OCI-M1 (cell line): Measurements from ENCODE around the gene DCUN1D4.
"Not testable (repeated sequence)": the region's sequence is repeated elsewhere in the genome, so short reads cannot be mapped to it uniquely, and the experiment has no call there.

Source experiments
- DNase-seq: peaks from one replicate; lab custom pipeline; 2025; lab: John Stamatoyannopoulos, UW

The DCUN1D4 gene

DNA sequence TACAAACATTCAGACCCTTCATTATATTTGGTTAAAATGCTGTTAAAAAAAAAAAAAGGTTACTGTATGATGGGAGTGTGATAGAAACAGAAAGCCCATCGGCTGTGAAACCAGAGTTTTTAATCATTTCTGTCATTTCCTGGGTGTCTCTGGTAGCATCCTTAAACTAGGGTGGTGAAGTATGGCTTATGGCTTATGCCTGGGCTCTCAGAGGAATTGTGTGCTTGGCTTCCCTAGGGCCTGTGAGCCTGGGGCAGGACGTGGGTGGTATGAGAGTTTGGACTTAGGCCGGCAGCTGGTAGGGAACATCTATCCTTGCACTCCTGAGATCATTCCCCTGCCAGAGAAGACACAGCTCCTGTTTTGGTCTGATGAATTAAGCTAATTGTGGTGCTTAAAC, 52.2 kb downstream of the DCUN1D4 start:
- no peak for DNase-seq

- DNase-seq, result peak; percentile 81
Observed at GRCh38 chr4:51895816-51896408, 53.0 kb downstream of the DCUN1D4 start.

GRCh38 chr4:51901363-51901762, 58.4 kb downstream of the DCUN1D4 start:
- DNase-seq, result no peak

DNA sequence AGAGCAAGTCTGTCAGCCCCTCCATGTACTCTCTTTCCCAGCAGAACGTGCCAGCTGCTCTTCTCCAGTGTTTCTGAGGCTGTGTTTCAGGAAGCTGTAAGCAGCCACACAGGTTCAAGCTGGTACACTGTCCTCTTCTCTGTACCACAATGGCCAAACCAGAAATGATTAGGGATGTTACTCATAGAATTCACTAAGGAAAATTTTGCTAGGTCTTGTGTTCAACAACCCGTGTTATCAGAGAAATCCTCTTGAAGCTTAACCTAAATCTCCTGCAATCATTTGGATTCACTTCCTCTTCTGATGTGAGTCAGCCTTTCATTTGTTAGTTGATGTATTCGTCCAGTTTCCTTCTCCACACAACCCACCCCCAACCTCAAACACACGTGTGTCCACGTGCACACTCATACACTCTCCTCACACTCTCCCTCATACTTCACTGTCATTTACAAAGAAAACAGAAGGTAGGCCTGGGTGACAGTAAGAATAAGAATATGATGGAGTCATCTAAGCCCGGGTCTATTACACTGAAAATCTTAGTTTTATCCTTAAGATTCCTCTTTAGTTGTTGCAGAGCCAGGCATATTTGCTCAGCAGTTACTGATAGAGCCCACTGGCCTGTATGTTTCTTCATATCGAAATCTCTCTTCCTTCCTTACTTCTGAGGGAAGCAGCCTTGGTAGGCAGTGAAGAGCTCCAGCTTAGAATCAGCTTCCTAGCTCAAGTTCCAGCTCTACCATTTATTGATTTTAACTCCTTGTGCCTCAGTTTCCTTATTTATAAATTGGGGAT, 63.4 kb downstream of the DCUN1D4 start:
- peak; percentile 90 for DNase-seq

- no peak for DNase-seq
Observed at GRCh38 chr4:51907006-51907669, 64.2 kb downstream of the DCUN1D4 start.

DNA sequence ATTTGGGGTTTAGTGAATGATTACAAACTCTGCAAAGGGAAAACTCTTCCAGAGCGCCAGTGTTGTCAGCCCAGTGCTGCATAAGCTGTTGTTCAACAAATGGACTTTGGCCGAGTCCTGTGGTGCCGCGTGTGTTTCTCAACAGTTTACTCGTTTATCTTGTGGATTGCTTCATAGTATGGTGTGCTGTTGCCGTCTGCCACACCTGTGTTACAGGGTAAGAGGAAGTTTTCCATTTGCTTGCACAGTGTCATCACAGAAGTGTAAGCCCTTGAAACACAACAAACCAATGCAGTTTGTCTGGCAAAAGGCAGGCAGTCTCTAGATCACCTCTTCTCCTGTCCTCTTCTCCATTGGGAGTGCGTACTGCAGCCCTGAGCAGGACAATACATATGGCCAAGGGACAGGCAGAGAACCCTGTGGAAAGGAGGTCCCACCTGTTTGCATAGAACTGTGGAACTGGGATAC, 66.3 kb downstream of the DCUN1D4 start:
- no peak for DNase-seq

DNA sequence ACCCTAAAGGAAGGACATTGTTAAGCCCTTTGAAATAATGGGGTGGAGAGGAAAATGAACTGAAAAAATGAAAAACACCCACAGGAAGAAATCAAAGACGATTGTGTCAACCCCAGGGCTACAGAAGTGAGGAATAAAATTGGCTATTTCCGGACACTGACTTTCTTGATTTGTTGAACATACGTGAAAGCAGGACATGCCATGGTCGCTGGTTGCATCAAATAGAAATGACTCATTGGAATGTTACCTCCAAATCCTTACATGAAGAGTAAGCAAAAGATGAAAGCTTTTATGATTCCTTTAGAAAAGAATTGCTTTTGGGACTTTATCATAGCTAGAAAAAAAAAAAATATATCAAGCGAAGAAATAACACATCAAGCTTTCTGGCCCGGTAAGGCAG, 75.3 kb downstream of the DCUN1D4 start:
- DNase-seq, result no peak

GRCh38 chr4:51923343-51923742, 80.4 kb downstream of the DCUN1D4 start:
- no peak for DNase-seq

DNA sequence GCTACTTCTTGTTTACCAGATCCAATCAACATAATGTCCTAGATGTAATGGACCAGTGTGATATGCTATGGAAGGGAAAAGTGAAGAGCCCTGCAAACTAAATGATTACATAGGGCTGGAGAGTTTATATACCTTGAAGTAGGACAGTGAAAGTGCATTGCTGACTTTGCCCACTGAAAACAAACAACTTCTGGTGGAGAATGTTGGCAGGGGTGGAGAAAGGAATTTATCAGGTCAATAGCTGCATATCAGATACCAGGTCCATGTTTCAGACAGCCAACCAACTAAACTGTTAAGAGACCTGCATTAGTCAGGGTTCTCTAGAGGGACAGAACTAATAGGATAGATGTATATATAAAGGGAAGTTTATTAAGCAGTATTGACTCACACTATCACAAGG, 82.4 kb downstream of the DCUN1D4 start:
- DNase-seq, result no peak

DNA sequence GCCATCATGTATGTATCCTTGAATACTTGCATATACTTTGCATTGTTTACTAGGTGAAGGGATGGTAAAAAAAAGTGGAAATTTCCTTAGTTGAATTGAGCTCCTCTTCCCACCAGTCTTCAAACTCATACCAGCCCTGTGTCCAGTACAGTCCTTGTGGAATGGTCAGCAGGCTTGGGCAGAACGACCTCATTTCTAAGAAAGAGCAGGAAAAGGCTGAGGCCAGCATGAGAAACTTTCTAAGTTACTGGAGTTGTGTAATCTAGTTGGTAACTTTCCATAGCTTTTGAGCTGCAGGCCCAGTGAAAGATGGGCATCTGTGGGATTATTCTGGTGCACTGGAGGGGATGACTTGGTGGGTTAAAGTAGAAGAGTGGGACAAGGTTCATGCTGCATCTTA, 87.6 kb downstream of the DCUN1D4 start:
- no peak for DNase-seq

DNA sequence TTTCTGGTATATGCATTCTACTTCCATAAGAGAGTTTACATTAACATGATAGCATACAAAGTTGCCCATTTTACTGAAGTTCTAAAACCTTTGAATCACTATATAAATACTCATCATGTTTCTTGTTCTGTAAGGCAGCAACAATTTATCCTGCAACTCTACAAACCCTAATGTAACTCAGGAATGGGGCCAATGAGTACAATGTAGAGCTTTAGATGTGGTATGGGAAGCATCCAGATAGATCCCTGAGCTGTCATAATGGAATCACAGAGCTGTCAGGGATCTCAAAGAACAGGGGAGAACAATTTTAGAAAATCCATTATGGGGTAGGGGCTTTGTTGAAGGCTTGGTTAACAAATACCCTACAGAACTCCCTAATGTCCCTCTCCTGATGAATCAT, 88.5 kb downstream of the DCUN1D4 start:
- no peak for DNase-seq

DNA sequence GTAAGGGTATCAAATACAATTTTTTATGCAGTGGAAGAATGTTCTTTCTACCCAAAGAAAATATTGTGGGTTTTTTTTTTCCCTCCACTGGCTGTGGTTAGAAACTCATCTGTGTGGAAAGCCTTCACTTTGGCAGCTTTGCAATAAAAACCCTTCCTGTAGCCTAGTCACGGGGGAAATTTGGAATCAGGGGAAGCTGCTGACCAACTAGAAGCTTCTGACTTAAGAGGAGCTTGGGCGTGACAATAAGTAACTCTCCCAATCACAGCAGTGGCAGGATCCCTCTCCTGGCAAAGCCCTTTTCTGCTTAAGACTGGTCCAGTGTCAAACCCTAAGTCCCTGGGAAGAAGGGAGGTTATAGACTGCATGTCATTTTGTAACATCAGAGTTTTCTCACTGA, 89.3 kb downstream of the DCUN1D4 start:
- DNase-seq, result no peak

- no peak for DNase-seq
Observed at GRCh38 chr4:51932684-51933083, 89.7 kb downstream of the DCUN1D4 start.

GRCh38 chr4:51940460-51940859, 97.5 kb downstream of the DCUN1D4 start:
- DNase-seq, result not testable (repeated sequence)

DNA sequence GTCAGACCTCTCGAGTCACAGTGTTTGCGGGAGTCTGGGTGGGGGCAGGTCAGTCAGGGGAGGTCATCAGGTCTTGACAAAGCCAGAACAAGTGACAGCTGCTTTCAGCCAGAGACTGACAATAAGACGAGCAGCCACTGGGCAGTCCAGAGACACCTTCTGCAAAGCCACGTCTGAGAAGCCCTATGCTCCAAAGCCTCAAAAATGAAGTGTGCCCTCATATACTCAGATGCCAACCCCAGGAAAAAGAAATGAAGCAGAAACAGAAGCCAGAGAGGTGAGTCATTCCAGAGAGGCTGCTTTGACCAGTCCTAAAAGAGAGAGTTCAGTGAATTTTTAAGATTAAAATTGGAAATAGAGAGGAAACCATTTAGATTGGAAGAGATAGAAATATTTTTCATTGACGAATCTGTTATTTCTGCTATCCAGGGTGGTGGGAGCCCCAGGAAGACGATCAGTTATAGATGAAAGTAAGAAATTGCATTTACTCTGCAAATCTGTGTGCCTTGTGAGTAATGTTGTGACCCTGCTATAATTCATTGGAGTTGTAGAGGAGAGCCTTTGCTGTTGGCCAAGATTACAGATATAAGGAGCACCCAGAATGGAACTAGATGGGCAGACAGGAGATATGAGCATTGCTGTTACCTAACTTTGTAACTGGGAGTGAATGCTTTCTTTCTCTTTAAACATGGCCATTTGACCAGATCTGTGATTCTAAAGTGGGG, 99.3 kb downstream of the DCUN1D4 start:
- no peak for DNase-seq

DNA sequence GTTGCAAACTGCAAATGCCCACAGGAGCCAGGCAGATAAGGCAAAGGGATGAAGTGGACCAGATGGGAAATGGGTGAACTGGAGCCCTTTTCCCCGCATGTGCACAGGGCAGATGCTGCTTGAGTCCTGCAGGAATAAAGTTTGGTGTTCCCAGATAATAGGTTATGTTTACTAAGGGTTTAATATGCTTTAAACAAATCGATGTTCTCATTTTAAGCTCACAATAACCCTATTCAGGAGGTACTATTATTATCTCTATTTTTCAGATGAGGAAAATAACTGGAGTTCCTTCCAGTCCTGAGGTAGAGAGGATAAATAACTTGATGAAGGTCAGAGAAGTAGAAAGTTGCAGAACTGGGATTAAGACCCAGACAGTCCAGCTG, 99.9 kb downstream of the DCUN1D4 start:
- DNase-seq, result no peak

- no peak for DNase-seq
Observed at GRCh38 chr4:51943221-51943620, 100.3 kb downstream of the DCUN1D4 start.

GRCh38 chr4:51958199-51958968, 115.4 kb downstream of the DCUN1D4 start:
- DNase-seq, result no peak

GRCh38 chr4:51960486-51960885, 117.5 kb downstream of the DCUN1D4 start:
- no peak for DNase-seq

- no peak for DNase-seq
Observed at GRCh38 chr4:51963841-51964517, 121.0 kb downstream of the DCUN1D4 start.

- no peak for DNase-seq
Observed at GRCh38 chr4:51965862-51966261, 122.9 kb downstream of the DCUN1D4 start.
